HL-60/S4 (cell line): Measurements from ENCODE around the gene INO80B.
"Not testable (repeated sequence)": the region's sequence is repeated elsewhere in the genome, so short reads cannot be mapped to it uniquely, and the experiment has no call there.

Source experiments
- in situ Hi-C: fragments of 300-500 bp; cut with MboI; formaldehyde crosslinking; loops from 2 replicates; pipeline ENCODE4 v1.14.3; 2022; ENCODE audit warnings: low sequenced_read_pairs

Gene INO80B

GRCh38 chr2:74447230-74447999 is 7.5 kb upstream of the INO80B start:
- in situ Hi-C loops = no loop called here

DNA sequence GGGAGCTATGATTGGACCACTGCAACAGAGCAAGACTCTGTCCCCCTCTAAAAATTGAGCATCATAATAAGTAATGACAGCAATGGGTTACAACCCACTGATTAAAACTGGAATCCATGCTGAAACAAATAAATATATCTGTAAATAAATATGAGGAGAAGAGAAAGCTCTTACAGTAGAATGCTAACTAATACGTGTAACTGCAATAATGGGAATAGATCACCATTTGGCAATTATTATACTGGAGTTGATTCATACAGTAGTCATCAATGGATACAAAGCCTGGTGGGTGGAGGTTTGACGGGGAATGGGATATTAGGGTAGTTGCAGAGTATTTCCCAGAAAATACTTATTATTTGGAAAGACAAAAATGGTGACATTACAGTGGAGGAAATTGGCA is 6.1 kb upstream of the INO80B start:
- in situ Hi-C loops = no loop called here

- in situ Hi-C loops = loop anchor here (10.0 kb wide), 1 partner anchor 134 kb away; no protein-coding TSS in a partner anchor
Measured at GRCh38 chr2:74450570-74451190, 4.2 kb upstream of the INO80B start.

DNA sequence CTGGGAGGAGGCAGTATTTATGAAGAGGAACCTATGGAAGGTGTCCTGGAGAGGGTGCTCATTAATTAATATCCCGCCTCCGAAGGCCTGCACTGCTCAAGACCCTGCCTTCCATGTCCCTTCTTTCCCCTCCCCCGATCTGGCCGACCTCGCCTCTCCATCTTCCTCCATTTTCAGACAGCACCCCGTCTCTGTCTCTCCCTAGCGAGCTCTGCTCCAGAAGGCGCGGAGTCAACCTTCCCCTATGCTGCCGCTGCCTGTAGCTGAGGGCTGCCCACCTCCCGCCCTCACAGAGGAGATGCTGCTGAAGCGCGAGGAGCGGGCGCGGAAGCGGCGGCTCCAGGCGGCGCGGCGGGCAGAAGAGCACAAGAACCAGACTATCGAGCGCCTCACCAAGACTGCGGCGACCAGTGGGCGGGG is 2.3 kb downstream of the INO80B start:
- in situ Hi-C loops = loop anchor here (10.0 kb wide), 1 partner anchor 128 kb away; no protein-coding TSS in a partner anchor

DNA sequence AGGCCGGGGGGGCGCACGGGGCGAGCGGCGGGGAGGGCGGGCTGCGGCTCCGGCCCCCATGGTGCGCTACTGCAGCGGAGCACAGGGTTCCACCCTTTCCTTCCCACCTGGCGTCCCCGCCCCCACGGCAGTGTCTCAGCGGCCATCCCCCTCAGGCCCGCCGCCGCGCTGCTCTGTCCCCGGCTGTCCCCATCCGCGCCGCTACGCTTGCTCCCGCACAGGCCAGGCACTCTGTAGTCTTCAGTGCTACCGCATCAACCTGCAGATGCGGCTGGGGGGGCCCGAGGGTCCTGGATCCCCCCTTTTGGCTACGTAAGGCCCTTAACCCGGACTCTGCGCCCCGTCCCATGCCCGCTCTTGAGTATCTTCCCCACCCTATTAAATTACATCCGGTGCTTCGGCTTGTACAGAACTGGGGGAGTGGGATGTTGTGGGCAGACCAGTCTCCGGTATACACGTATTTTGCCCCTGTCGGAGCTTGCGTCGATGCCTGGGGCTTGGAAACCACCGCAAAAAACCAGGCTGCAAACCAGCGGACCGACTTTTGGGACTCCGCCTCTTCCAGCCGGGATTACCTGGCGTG is 2.8 kb downstream of the INO80B start:
- in situ Hi-C loops = loop anchor here (10.0 kb wide), 1 partner anchor 127 kb away; no protein-coding TSS in a partner anchor

DNA sequence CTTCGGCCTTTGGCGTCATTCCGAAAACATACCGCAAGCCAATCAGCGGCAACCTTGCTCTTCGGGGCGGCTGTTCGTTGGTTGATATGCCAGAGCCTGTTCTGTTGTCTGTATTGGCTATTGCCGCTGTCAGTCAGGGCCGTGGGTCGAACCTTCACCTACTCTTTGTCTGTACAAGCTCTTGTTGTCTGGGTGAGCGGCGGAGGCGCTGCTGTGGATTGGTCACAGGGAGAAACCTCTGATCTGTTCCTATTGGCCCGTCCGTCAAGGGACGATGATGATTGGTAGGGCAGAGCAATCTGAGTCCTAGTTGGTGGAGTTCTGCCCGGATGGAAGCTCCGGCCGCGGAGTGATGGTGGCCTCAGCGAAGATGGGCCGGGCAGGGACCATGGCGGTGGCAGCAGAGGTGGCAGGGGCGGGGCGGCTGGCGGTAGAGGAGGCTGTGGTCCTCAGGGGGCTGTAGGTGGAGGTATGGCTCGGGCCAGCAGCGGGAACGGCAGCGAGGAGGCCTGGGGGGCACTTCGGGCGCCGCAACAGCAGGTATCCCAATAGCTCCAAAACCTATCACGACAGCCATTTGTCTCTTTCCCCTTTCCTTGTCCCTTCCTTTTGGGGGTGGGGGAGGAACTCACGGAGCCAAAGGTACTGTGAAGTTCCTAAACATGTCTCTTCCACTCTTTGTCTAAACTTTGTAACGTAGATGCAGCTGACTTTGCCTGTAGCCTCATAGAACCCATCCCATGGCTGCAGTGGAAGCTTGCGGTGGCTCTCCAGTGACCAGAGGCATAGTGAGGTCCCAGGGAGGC is 3.4 kb downstream of the INO80B start, which contains the start of gene WBP1:
WBP1 (plus strand) TSS at position 307 of the 806 bp plus-strand sequence; CDS start at position 472, 165 bp downstream.
- in situ Hi-C loops = loop anchor here (10.0 kb wide), 1 partner anchor 126 kb away; no protein-coding TSS in a partner anchor

DNA sequence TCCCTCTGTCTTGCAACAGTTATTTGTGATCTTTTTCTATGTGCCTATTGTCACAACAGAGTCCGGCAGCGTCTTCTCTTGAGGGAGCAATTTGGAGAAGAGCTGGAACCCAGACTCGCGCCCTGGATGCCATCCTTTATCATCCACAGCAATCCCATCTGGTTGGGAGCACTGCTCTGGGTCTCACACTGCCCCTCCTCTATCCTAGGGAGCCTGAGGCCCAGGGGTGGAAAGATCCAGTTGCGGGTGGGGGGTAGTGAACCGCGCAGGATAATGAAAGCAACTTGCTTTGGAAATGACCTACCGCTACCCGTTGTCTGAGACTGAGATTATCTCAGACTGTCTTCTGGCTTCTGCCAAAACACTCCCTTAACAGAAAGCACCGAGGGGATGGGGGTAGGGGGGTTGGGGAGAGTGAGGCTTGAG is 4.1 kb downstream of the INO80B start:
- in situ Hi-C loops = loop anchor here (10.0 kb wide), 1 partner anchor 126 kb away; no protein-coding TSS in a partner anchor

DNA sequence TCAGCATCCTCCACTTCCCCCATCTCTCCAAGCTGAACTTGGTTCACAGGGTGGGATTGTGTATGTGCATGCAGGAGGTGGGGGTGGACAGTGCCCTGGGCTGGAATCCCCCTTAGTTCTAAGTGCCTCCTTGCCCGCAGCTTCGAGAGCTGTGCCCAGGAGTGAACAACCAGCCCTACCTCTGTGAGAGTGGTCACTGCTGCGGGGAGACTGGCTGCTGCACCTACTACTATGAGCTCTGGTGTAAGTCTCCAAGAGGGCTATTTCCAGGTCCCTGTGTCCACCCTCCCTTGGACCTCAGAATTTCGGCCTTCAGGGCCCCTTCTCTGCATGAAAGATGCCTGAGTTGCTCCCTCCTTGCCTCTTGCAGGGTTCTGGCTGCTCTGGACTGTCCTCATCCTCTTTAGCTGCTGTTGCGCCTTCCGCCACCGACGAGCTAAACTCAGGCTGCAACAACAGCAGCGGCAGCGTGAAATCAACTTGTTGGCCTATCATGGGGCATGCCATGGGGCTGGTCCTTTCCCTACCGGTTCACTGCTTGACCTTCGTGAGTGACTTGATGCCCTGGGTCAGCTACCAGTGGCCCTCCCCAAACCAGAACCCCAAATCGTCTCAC is 4.7 kb downstream of the INO80B start:
- in situ Hi-C loops = loop anchor here (10.0 kb wide), 1 partner anchor 125 kb away; no protein-coding TSS in a partner anchor

DNA sequence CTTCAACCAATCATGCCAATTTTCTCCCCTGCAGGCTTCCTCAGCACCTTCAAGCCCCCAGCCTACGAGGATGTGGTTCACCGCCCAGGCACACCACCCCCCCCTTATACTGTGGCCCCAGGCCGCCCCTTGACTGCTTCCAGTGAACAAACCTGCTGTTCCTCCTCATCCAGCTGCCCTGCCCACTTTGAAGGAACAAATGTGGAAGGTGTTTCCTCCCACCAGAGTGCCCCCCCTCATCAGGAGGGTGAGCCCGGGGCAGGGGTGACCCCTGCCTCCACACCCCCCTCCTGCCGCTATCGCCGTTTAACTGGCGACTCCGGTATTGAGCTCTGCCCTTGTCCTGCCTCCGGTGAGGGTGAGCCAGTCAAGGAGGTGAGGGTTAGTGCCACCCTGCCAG is 5.3 kb downstream of the INO80B start:
- in situ Hi-C loops = not testable (repeated sequence)

DNA sequence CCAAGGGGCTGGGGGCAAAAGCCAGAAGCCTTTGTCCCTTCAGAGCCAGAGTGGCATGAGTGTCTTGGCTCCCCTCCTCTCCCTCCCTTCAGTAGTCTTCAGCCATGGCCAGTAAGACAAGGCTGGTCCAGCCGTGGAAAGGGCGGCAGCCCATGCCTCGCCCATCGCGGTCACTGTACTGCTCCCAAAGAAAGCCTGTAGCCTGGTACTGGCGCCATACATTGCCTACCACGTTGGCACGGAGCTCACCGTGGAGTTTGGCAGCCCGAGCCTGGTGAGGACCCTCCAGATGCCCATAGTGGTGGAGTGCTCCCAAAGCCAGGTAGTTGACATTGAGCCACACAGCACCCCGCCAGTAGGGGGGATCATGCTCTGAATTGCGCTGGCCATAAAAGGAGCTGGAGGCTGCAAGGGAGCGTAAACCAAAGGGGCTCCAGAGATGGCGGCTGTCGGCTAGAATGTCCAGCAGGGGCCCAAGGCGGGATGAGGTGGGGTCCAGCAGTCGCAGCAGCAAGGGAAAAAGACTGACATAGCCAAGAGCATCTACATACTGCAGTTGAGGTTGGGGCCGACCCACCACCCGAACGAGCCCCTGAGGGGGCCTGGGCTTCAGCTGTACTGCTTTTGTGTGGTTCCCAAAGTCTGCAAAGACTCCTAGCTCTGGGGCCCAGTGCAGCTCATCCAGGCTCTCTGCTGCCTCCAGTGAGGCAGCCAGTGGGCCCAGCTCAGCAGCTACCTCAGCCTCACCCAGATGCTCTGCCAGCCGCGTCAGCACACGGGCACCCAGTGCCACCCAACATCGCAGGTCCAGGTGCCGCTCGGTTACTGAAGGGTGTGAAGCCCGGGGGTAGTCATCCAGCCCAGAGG is 6.5 kb downstream of the INO80B start:
- in situ Hi-C loops = no loop called here

- in situ Hi-C loops = no loop called here
Measured at GRCh38 chr2:74462054-74462785, 7.3 kb downstream of the INO80B start.

DNA sequence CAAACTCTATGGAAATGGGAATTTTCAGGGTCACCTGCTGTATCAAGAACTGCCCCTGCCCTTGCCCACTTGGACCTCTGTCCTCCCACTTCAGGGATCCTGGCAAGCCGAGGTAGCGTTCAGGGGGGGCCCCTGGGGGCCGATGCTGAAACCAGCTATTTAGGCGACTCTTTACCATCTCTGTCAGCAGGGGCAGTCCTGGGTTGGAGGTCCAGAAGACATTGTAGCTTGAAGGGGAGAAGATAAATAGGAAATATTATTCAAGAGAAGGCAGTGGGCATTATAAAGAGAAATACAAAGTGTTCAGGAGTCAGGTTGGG is 7.9 kb downstream of the INO80B start:
- in situ Hi-C loops = no loop called here

GRCh38 chr2:74464406-74464805 is 9.5 kb downstream of the INO80B start:
- in situ Hi-C loops = no loop called here

- in situ Hi-C loops = not testable (repeated sequence)
Measured at GRCh38 chr2:74470742-74471141, 15.9 kb downstream of the INO80B start.

DNA sequence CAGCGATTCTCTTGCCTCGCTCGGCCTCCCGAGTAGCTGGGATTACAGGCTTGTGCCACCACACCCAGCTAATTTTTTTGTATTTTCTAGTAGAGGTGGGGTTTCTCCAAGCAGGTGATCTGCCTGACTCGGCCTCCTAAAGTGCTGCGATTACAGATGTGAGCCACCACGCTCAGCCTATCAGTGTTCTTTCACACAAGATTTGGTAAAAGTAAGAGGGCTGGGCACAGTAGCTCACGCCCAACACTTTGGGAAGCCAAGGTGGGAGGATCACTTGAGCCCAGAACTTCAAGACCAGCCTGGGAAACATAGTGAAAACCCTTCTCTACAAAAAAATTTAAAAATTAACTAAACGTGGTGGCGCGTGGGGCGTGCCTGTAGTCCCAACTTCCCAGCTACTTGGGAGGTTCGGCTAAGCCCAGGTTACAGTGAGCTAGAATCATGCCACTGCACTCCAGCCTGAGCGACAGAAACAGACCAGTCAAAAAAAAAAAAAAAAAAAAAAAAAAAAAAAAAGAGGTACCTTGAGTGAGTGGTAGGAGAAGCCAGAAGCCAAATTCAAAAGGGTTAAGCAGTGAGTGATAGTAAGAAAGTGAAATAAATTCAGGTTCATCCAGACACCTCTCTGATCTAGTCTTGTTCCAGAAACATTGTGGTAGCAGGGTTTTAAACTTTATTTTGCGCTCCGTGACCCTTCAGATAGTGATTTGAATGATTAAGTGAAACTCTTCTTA is 16.6 kb downstream of the INO80B start:
- in situ Hi-C loops = no loop called here

GRCh38 chr2:74472086-74472944 is 17.4 kb downstream of the INO80B start, which contains the start of gene MRPL53:
Gene MRPL53, minus strand, starts transcription at chr2:74472680. Its CDS starts 20 bp downstream, at chr2:74472660.
- in situ Hi-C loops = no loop called here

DNA sequence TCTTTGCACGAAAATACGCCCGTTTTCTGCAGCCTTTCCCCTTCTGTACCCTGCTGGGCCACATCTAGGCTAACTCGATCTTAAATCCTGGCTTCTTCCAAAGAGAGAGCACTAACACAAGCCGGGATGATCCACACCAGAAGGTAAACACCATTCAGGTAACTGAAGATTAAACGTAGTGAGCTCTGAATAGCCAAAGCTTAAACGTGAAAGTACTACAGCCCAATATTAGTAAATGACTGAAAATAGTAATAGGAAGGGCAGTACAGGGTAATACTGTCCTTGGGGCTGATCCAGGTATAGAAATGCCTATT is 18.0 kb downstream of the INO80B start:
- in situ Hi-C loops = no loop called here
